H1 (cell line): ENCODE measurements around the gene ACADVL. TPM values are rescaled to one million over a fixed set of nuclear protein-coding genes. Genes with fewer than 3 reads are reported as not detected.
A peak's percentile ranks its signal among the peaks of the same experiment; 100 is the strongest.

Experiments
- CTCF ChIA-PET: fragments of 300-600 bp; sonication (Branson Sonifier 250); formaldehyde crosslinking; loops from one replicate; lab custom pipeline; 2021; ENCODE audit not compliant: partially characterized antibody; lab: Charles Lee
- POLR2A ChIA-PET: fragments of 300-600 bp; sonication (Branson Sonifier 250); formaldehyde crosslinking; loops from one replicate; lab custom pipeline; 2021; ENCODE audit warnings: inconsistent platforms; ENCODE audit not compliant: partially characterized antibody; lab: Charles Lee
- DNase-seq, 2 experiments: peaks; one replicate each; pipeline versions ENCODE4 v3.0.0 to v3.0.0-alpha.2; 2010 to 2022; ENCODE audit warnings: low spot score in 2 of 2, low read depth in 1 of 2, mixed read lengths in 1 of 2
- FAIRE-seq: peaks from 2 replicates; lab custom pipeline; 2011; peaks lifted over from hg19 to GRCh38; lab: Jason Lieb, UNC
- H2AFZ ChIP-seq: 2 replicates; pipeline ENCODE4 v1.8.1; 2012; ENCODE audit warnings: low read length, inconsistent platforms
- H2AK5ac ChIP-seq: 2 replicates; pipeline ENCODE4 v1.6.1; 2013; ENCODE audit warnings: low read depth, low read length
- H2BK120ac ChIP-seq: replicated peaks from 2 replicates; pipeline ENCODE3; 2013; ENCODE audit warnings: low read depth, low read length, inconsistent platforms
- H2BK12ac ChIP-seq: 2 replicates; pipeline ENCODE4 v1.6.1; 2013; ENCODE audit warnings: low read depth, low read length
- H2BK15ac ChIP-seq: 2 replicates; pipeline ENCODE4 v1.6.1; 2013; ENCODE audit warnings: low read length
- H2BK20ac ChIP-seq: 2 replicates; pipeline ENCODE4 v1.6.1; 2013; ENCODE audit warnings: low read length
- H2BK5ac ChIP-seq: 2 replicates; pipeline ENCODE4 v1.6.1; 2013; ENCODE audit warnings: low read depth, low read length
- H3K14ac ChIP-seq: 2 replicates; pipeline ENCODE4 v1.6.1; 2013; ENCODE audit warnings: inconsistent platforms; ENCODE audit not compliant: insufficient read length
- H3K18ac ChIP-seq: 2 replicates; pipeline ENCODE4 v1.6.1; 2013; ENCODE audit warnings: low read length; ENCODE audit errors: extremely low read depth
- H3K23ac ChIP-seq: 2 replicates; pipeline ENCODE4 v1.6.1; 2013; ENCODE audit warnings: inconsistent platforms; ENCODE audit not compliant: insufficient read length
- H3K23me2 ChIP-seq: 2 replicates; pipeline ENCODE4 v1.6.1; 2013; ENCODE audit warnings: low read depth, low read length
- H3K27ac ChIP-seq: 2 replicates; pipeline ENCODE4 v1.6.1; 2011; ENCODE audit warnings: low read depth, low read length, inconsistent platforms
- H3K27me3 ChIP-seq, 4 experiments: replicated peaks in 1 of 4; 1 replicate in 1 of 4; 2 replicates in 3 of 4; pipeline versions ENCODE4 v1.6.1 to v1.8.1; 2011 to 2013; ENCODE audit warnings: low read length in 3 of 4, mild to moderate bottlenecking in 3 of 4, inconsistent platforms in 2 of 4, mixed read lengths in 2 of 4, moderate library complexity in 1 of 4; ENCODE audit not compliant: control insufficient read depth in 3 of 4, insufficient read depth in 3 of 4; ENCODE audit errors: extremely low read depth in 1 of 4
- H3K36me3 ChIP-seq, 4 experiments: 2 replicates each; pipeline versions ENCODE4 v1.6.1 to v1.8.1; 2011 to 2013; ENCODE audit warnings: mild to moderate bottlenecking in 4 of 4, low read length in 3 of 4, moderate library complexity in 2 of 4, control low read depth in 1 of 4, inconsistent platforms in 1 of 4; ENCODE audit not compliant: insufficient read depth in 4 of 4, control insufficient read depth in 2 of 4
- H3K4ac ChIP-seq: replicated peaks from 2 replicates; pipeline ENCODE3; 2013; ENCODE audit warnings: low read length, low read depth, mixed read lengths, inconsistent platforms; ENCODE audit not compliant: insufficient read length
- H3K4me1 ChIP-seq, 4 experiments: replicated peaks in 1 of 4; 1 replicate in 1 of 4; 2 replicates in 3 of 4; pipeline versions ENCODE4 v1.6.1 to v1.8.1; 2011 to 2013; ENCODE audit warnings: low read length in 3 of 4, inconsistent platforms in 2 of 4, mixed read lengths in 1 of 4; ENCODE audit not compliant: insufficient read depth in 4 of 4, control insufficient read depth in 3 of 4
- H3K4me2 ChIP-seq, 2 experiments: 2 replicates each; pipeline versions ENCODE4 v1.6.1 to v1.8.1; 2011 to 2013; ENCODE audit warnings: low read depth in 2 of 2, low read length in 2 of 2, control low read depth in 1 of 2, inconsistent platforms in 1 of 2, mild to moderate bottlenecking in 1 of 2; ENCODE audit not compliant: insufficient read depth in 1 of 2
- H3K4me3 ChIP-seq, 4 experiments: fragments of 200-600, 300-600 bp in 1 of 4; sonication (generic), shearing (Covaris generic), sonication (Bioruptor Twin) in 1 of 4; 2 replicates each; pipeline versions ENCODE4 v1.5.1 to v1.8.1; 2011 to 2016; ENCODE audit warnings: low read length in 4 of 4, low read depth in 3 of 4, control low read depth in 2 of 4, inconsistent platforms in 2 of 4, mild to moderate bottlenecking in 2 of 4, mixed read lengths in 1 of 4, moderate library complexity in 1 of 4; ENCODE audit not compliant: insufficient read depth in 2 of 4; ENCODE audit errors: extremely low read depth in 1 of 4
- H3K56ac ChIP-seq: replicated peaks from 2 replicates; pipeline ENCODE3; 2013; ENCODE audit warnings: low read depth, mild to moderate bottlenecking, mixed read lengths, low read length, inconsistent platforms; ENCODE audit not compliant: insufficient read length
- H3K79me1 ChIP-seq: 2 replicates; pipeline ENCODE4 v1.6.1; 2013; ENCODE audit warnings: low read depth, low read length, control low read depth
- H3K79me2 ChIP-seq, 2 experiments: 2 replicates each; pipeline versions ENCODE4 v1.6.1 to v1.8.1; 2012 to 2013; ENCODE audit warnings: low read length in 2 of 2, mild to moderate bottlenecking in 2 of 2, inconsistent platforms in 1 of 2; ENCODE audit not compliant: insufficient read depth in 2 of 2, control insufficient read depth in 1 of 2
- H3K9ac ChIP-seq, 4 experiments: replicated peaks in 1 of 4; 1 replicate in 1 of 4; 2 replicates in 3 of 4; pipeline versions ENCODE4 v1.6.1 to v1.8.1; 2011 to 2013; ENCODE audit warnings: low read depth in 3 of 4, low read length in 3 of 4, control low read depth in 2 of 4, mild to moderate bottlenecking in 2 of 4, moderate library complexity in 2 of 4, inconsistent platforms in 1 of 4; ENCODE audit errors: extremely low read depth in 1 of 4
- H3K9me3 ChIP-seq, 2 experiments: 2 replicates each; pipeline versions ENCODE4 v1.6.1 to v1.8.1; 2012 to 2013; ENCODE audit warnings: mild to moderate bottlenecking in 2 of 2, moderate library complexity in 2 of 2, control low read depth in 1 of 2, inconsistent platforms in 1 of 2, low read depth in 1 of 2, low read length in 1 of 2, mixed read lengths in 1 of 2; ENCODE audit not compliant: insufficient read depth in 2 of 2
- H4K20me1 ChIP-seq, 2 experiments: replicated peaks in 1 of 2; 2 replicates each; pipeline versions ENCODE3 to v1.8.1; 2011 to 2013; ENCODE audit warnings: inconsistent platforms in 2 of 2, low read length in 2 of 2, mild to moderate bottlenecking in 1 of 2; ENCODE audit not compliant: insufficient read depth in 2 of 2, control insufficient read depth in 1 of 2
- H4K5ac ChIP-seq: 2 replicates; pipeline ENCODE4 v1.6.1; 2013; ENCODE audit warnings: low read length, low read depth, mixed read lengths, inconsistent platforms; ENCODE audit not compliant: insufficient read length
- H4K8ac ChIP-seq: 2 replicates; pipeline ENCODE4 v1.8.0; 2013; ENCODE audit warnings: mild to moderate bottlenecking, moderate library complexity, low read length, inconsistent platforms; ENCODE audit not compliant: insufficient read depth; ENCODE audit errors: extremely low read depth
- H4K91ac ChIP-seq: replicated peaks from 2 replicates; pipeline ENCODE3; 2013; ENCODE audit warnings: low read length, mixed read lengths, inconsistent platforms; ENCODE audit not compliant: insufficient read length
- GABPA ChIP-seq: IDR thresholded peaks from 2 replicates; pipeline ENCODE4 v1.6.1; 2011; ENCODE audit warnings: mild to moderate bottlenecking, low read length, moderate library complexity, borderline replicate concordance; ENCODE audit not compliant: insufficient read depth
- SP1 ChIP-seq: IDR thresholded peaks from 2 replicates; pipeline ENCODE4 v1.6.1; 2011; ENCODE audit warnings: low read depth, low read length
- WGBS, 2 experiments: shearing (Covaris generic) in 1 of 2; methylation state at CpG; one replicate each; pipeline versions ENCODE4 v1.1.6 to v1.1.7; 2013 to 2015; ENCODE audit warnings: low lambda C conversion rate in 2 of 2, mixed read lengths in 2 of 2, inconsistent platforms in 1 of 2, low coverage in 1 of 2, missing lambda C conversion rate in 1 of 2; ENCODE audit not compliant: insufficient replicate concordance in 2 of 2, insufficient coverage in 1 of 2, insufficient read length in 1 of 2; ENCODE audit errors: extremely low coverage in 1 of 2, missing lambda C conversion rate in 1 of 2; 5-methylcytosine and 5-hydroxymethylcytosine counted together
- polyA plus RNA-seq, 7 experiments: library from polyadenylated mRNA; depleted of rRNA in 3 of 7; stranded (reverse) in 5 of 7; unstranded in 2 of 7; fragments of >200 nt in 5 of 7; fragments of 200-250 nt in 2 of 7; gene quantifications; 1 replicate in 5 of 7; 2 replicates in 1 of 7; 4 replicates in 1 of 7; pipeline versions ENCODE4 v1.2.1 to v1.2.3, GENCODE V29; 2011 to 2013; ENCODE audit warnings: missing spikeins in 2 of 7, mixed read lengths in 2 of 7
- total RNA-seq: library from RNA; stranded (reverse); fragmentation: NEBNext Ultra II Directional; extraction: Animal tissue kit (Norgen Biotek cat#: 25700); gene quantifications from 2 replicates; pipeline ENCODE4 v1.2.1, GENCODE V29; 2021

The ACADVL gene
- total and polyA plus RNA-seq, 2 of the 8 experiments (the other 6 are each of a cell fraction or from before 2014, with no cell fraction given) = 181 to 231 TPM

DNA sequence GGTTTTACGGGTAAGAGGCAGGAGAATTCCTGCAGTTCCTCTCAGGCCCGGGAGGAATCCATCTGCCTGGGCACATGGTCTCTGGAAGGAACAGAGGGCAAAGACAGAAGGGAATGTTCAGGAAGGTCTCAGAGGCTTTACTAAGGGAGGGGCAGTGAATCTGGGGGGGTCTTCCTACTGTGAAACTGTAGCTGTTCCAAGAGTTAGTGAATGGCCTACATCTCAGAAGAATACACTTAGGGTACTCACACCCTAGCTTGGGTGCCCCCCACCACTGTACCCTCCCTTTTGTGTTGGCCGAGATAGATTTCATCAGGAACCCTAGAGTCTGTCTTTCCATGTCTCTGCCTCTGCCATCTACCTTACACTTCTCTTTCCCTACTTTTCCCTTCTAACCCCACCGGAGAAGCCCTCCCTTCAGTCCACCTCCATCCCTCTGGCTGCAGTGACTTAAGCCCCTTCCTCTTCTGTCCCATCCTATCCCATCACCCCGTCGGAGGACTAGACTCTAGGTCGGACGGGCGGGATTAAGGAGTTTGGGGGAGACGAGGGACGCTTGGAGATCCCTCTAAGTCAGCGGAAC is 418 bp upstream of the ACADVL start:
- CTCF ChIA-PET = interaction anchor here (0.6 to 4.3 kb wide), 9 partner anchors 12 to 376 kb away, joined by 3 to 46 read pairs (median 3); partner anchors contain the start of genes DVL2 and PHF23
- 0 out of 2 replicates have a peak overlapping the region, but pooled peaks have one; percentile 2 for H2AK5ac ChIP-seq
- H2AFZ ChIP-seq = no peak overlapping the region
- peaks cover 23% of the 10 kb centered on the region; the same call in 1 of the 2 replicates for H3K23me2 ChIP-seq
- no peaks in the 10 kb centered on the region for H3K27me3 ChIP-seq
- peaks cover 6 to 36% (median 20%) of the 10 kb centered on the region in 4 experiments for H3K4me1 ChIP-seq
- H3K4me2 ChIP-seq = peak overlapping the region; percentile 73 to 80
- DNase-seq = no peak
- H3K79me2 ChIP-seq = peaks cover 0 to 10% of the 10 kb centered on the region in 2 experiments; a peak in 1 of 4 replicates
- H3K9ac ChIP-seq = 0 out of 7 replicates have a peak overlapping the region, but pooled peaks of 1 of the 4 experiments have one; percentile 81
- no peaks in the 10 kb centered on the region; the same call in 1 of the 2 replicates for H3K79me1 ChIP-seq
- H3K4me3 ChIP-seq = peak overlapping the region; percentile 76 to 93 (median 86)
- peaks cover 10 to 25% of the 10 kb centered on the region in 2 experiments for H4K20me1 ChIP-seq
- H2BK120ac ChIP-seq = no peak overlapping the region
- H3K36me3 ChIP-seq = peaks cover 15 to 27% (median 22%) of the 10 kb centered on the region in 4 experiments; a peak in 7 of 8 replicates
- POLR2A ChIA-PET = interaction anchor here (0.7 to 10.7 kb wide), 15 partner anchors 8 to 125 kb away, joined by 3 to 386 read pairs (median 8); partner anchors contain the start of genes CLDN7, CTDNEP1, DVL2 and ELP5
- H4K8ac ChIP-seq = no peak overlapping the region
- no peak overlapping the region for H3K23ac ChIP-seq
- H2BK5ac ChIP-seq = no peak overlapping the region
- TF ChIP-seq SP1 = 0 out of 2 replicates have a peak, but pooled peaks have one; percentile 20
- no peak for TF ChIP-seq GABPA
- TF ChIP-seq, all 59 proteins: peak for 1
- H3K56ac ChIP-seq = no peak overlapping the region
- H4K91ac ChIP-seq = peak overlapping the region; percentile 51
- 0 out of 2 replicates have a peak overlapping the region, but pooled peaks have one; percentile 27 for H2BK20ac ChIP-seq
- WGBS, 2 experiments = 34% methylated on average over 12 of the region's 12 CpGs; no CpG with 5 or more reads in 1 of the 2 experiments
- H3K9me3 ChIP-seq = no peaks in the 10 kb centered on the region
- no peak for FAIRE-seq
- H2BK15ac ChIP-seq = no peak overlapping the region
- H3K4ac ChIP-seq = peak overlapping the region; percentile 38
- H4K5ac ChIP-seq = peak overlapping the region; percentile 50
- H2BK12ac ChIP-seq = 0 out of 2 replicates have a peak overlapping the region, but pooled peaks have one; percentile 2
- H3K27ac ChIP-seq = no peak overlapping the region
- peak overlapping the region; percentile 80 for H3K18ac ChIP-seq
- no peak overlapping the region for H3K14ac ChIP-seq
